Lower lobe of right lung (tissue), 2 donors: Measurements from ENCODE around the gene TRIM42. TPM values are rescaled to one million over a fixed set of nuclear protein-coding genes. Genes with fewer than 3 reads are reported as not detected.

Experiments used
- ATAC-seq, 2 donors: fragments of 200-7000 bp; cut with Tn5 transposase; one replicate each; pipeline ENCODE4 v1.9.1; 2020 to 2022; ENCODE audit warnings: mild to moderate bottlenecking in 2 of 2, moderate library complexity in 2 of 2
- DNase-seq: peaks from one replicate; pipeline ENCODE4 v3.0.0-alpha.2; 2020
- H3K27ac ChIP-seq: fragments of 200-600 bp; one replicate; pipeline ENCODE4 v1.8.0; 2022
- H3K27me3 ChIP-seq: fragments of 200-600 bp; one replicate; pipeline ENCODE4 v1.8.0; 2022; ENCODE audit warnings: low read depth
- H3K36me3 ChIP-seq: fragments of 200-600 bp; one replicate; pipeline ENCODE4 v1.8.0; 2022; ENCODE audit warnings: mild to moderate bottlenecking
- H3K4me1 ChIP-seq: fragments of 200-600 bp; one replicate; pipeline ENCODE4 v1.8.0; 2022
- H3K4me3 ChIP-seq: fragments of 200-600 bp; one replicate; pipeline ENCODE4 v1.8.0; 2022; ENCODE audit warnings: mild to moderate bottlenecking
- H3K9me3 ChIP-seq: fragments of 200-600 bp; one replicate; pipeline ENCODE4 v1.8.0; 2022
- CTCF ChIP-seq: fragments of 200-600 bp; IDR thresholded peaks from one replicate; pipeline ENCODE4 v1.8.0; 2022; ENCODE audit warnings: antibody characterized with exemption, mild to moderate bottlenecking
- intact Hi-C: fragments of 100-400 bp; cut with DNase I; formaldehyde crosslinking; loops from one replicate; pipeline ENCODE4 v1.11.0; 2022
- total RNA-seq: library from RNA; stranded (reverse); fragmentation: NEBNext Ultra II Directional; extraction: Animal tissue kit (Norgen Biotek cat#: 25700); gene quantifications from one replicate; pipeline ENCODE4 v1.2.1, GENCODE V29; 2021
- donor health status: DM: no; HTN: yes; CAD: no; lungs with severe emphysema.

Gene TRIM42
- total RNA-seq, 1 donor from 2014 or later: not detected

- Histone ChIP-seq H3K36me3 (no peaks in the 10 kb centered on the region), H3K4me3 (no peak overlapping the region), H3K9me3 (no peaks in the 10 kb centered on the region), H3K4me1 (no peaks in the 10 kb centered on the region), H3K27ac (no peak overlapping the region), H3K27me3 (no peaks in the 10 kb centered on the region)
- intact Hi-C loops: no loop called here
- no peak for ATAC-seq
- no peak for DNase-seq
- no peak for TF ChIP-seq CTCF
Measured at GRCh38 chr3:140682586-140682985, 4.7 kb downstream of the TRIM42 start.

GRCh38 chr3:140686128-140686527 lies 8.3 kb downstream of the TRIM42 start:
- Histone ChIP-seq H3K4me3 (no peak overlapping the region), H3K4me1 (no peaks in the 10 kb centered on the region), H3K27ac (no peak overlapping the region), H3K27me3 (no peaks in the 10 kb centered on the region), H3K9me3 (no peaks in the 10 kb centered on the region), H3K36me3 (no peaks in the 10 kb centered on the region)
- TF ChIP-seq CTCF: no peak
- ATAC-seq (no peak), DNase-seq (no peak)
- intact Hi-C loops: no loop called here

- no peak for TF ChIP-seq CTCF
- H3K27me3 ChIP-seq: no peaks in the 10 kb centered on the region
- ATAC-seq (no peak), DNase-seq (no peak)
- no peaks in the 10 kb centered on the region for H3K4me1 ChIP-seq
- H3K36me3 ChIP-seq: no peaks in the 10 kb centered on the region
- intact Hi-C loops: no loop called here
- H3K4me3 ChIP-seq: no peak overlapping the region
- H3K27ac ChIP-seq: no peak overlapping the region
- H3K9me3 ChIP-seq: no peaks in the 10 kb centered on the region
Measured at GRCh38 chr3:140686948-140687347, 9.1 kb downstream of the TRIM42 start.

GRCh38 chr3:140695361-140696061 lies 17.6 kb downstream of the TRIM42 start:
- Histone ChIP-seq H3K4me3 (no peak overlapping the region), H3K4me1 (no peaks in the 10 kb centered on the region), H3K9me3 (no peaks in the 10 kb centered on the region), H3K27ac (no peak overlapping the region), H3K27me3 (no peaks in the 10 kb centered on the region), H3K36me3 (no peaks in the 10 kb centered on the region)
- intact Hi-C loops: no loop called here
- ATAC-seq (no peak), DNase-seq (no peak)
- no peak for TF ChIP-seq CTCF

- H3K4me1 ChIP-seq: no peaks in the 10 kb centered on the region
- H3K4me3 ChIP-seq: no peak overlapping the region
- intact Hi-C loops: no loop called here
- no peaks in the 10 kb centered on the region for H3K36me3 ChIP-seq
- no peak for TF ChIP-seq CTCF
- H3K27me3 ChIP-seq: no peaks in the 10 kb centered on the region
- H3K9me3 ChIP-seq: no peaks in the 10 kb centered on the region
- DNase-seq: no peak
- no peak for ATAC-seq
- no peak overlapping the region for H3K27ac ChIP-seq
Measured at GRCh38 chr3:140699516-140700231, 21.8 kb downstream of the TRIM42 start.
